GM12878 (cell line): ENCODE results near the gene CIP2A. TPM values are rescaled to one million over a fixed set of nuclear protein-coding genes. Genes with fewer than 3 reads are reported as not detected.

ENCODE experiments used
- ATAC-seq: fragments of 200-7000 bp; cut with Tn5 transposase; 3 replicates; pipeline ENCODE4 v1.9.1; 2020; ENCODE audit warnings: mild to moderate bottlenecking, moderate library complexity
- BruUV-seq: library from RNA; stranded (reverse); fragments of 400-500 nt; replicated peaks from 2 replicates; lab custom pipeline; 2021; lab: Mats Ljungman, UMichigan
- CTCF ChIA-PET: fragments of 300-600 bp; sonication (Branson Sonifier 250); formaldehyde crosslinking; extraction: SDS; loops from one replicate; lab custom pipeline; 2021; ENCODE audit warnings: inconsistent platforms; lab: Yijun Ruan, JAX
- POLR2A ChIA-PET: fragments of 350-600 bp; formaldehyde crosslinking; extraction: SDS; loops from one replicate; lab custom pipeline; 2021; ENCODE audit warnings: inconsistent platforms; lab: Charles Lee
- RAD21 ChIA-PET: fragments of 300-600 bp; sonication (Branson Sonifier 250); formaldehyde crosslinking; loops from one replicate; lab custom pipeline; 2023; ENCODE audit warnings: antibody characterized with exemption; ENCODE audit not compliant: unreplicated experiment; lab: Charles Lee
- SMC1A ChIA-PET: fragments of 300-600 bp; sonication (Branson Sonifier 250); formaldehyde crosslinking; loops from one replicate; lab custom pipeline; 2023; ENCODE audit not compliant: unreplicated experiment, uncharacterized antibody; lab: Charles Lee
- DNase-seq: peaks from one replicate; pipeline ENCODE4 v3.0.0-alpha.2; 2011; ENCODE audit warnings: low read depth, low spot score
- FAIRE-seq: peaks from 3 replicates; lab custom pipeline; 2011; peaks lifted over from hg19 to GRCh38; lab: Jason Lieb, UNC
- H2AFZ ChIP-seq: 2 replicates; pipeline ENCODE4 v1.6.0; 2011; ENCODE audit warnings: low read depth, low read length, control low read depth; ENCODE audit not compliant: control insufficient read depth
- H3K27ac ChIP-seq: 2 replicates; pipeline ENCODE4 v1.5.1; 2011; ENCODE audit warnings: control low read depth; ENCODE audit not compliant: control insufficient read depth, insufficient read depth
- H3K27me3 ChIP-seq, 2 experiments: replicated peaks in 1 of 2; 2 replicates each; pipeline versions ENCODE4 v1.6.0 to v1.6.1; 2011; ENCODE audit warnings: low read length in 1 of 2; ENCODE audit not compliant: control insufficient read depth in 2 of 2, insufficient read depth in 2 of 2
- H3K36me3 ChIP-seq, 2 experiments: 2 replicates each; pipeline ENCODE4 v1.5.1; 2011; ENCODE audit warnings: low read length in 1 of 2; ENCODE audit not compliant: control insufficient read depth in 2 of 2, insufficient read depth in 2 of 2
- H3K4me1 ChIP-seq: 2 replicates; pipeline ENCODE4 v1.6.1; 2011; ENCODE audit warnings: mild to moderate bottlenecking, low read length, moderate library complexity, mixed read lengths; ENCODE audit not compliant: control insufficient read depth, insufficient read depth
- H3K4me2 ChIP-seq: 2 replicates; pipeline ENCODE4 v1.6.0; 2011; ENCODE audit warnings: control low read depth; ENCODE audit not compliant: control insufficient read depth, insufficient read depth
- H3K4me3 ChIP-seq: fragments of 200-600 bp; sonication (generic); 2 replicates; pipeline ENCODE4 v1.5.1; 2016
- H3K79me2 ChIP-seq: 2 replicates; pipeline ENCODE4 v1.6.0; 2011; ENCODE audit warnings: low read length; ENCODE audit not compliant: control insufficient read depth, insufficient read depth
- H3K9ac ChIP-seq: 2 replicates; pipeline ENCODE4 v1.8.0; 2011; ENCODE audit warnings: low read length, control low read depth, mixed read lengths; ENCODE audit not compliant: control insufficient read depth, insufficient read depth
- H3K9me3 ChIP-seq: replicated peaks from 3 replicates; pipeline ENCODE4 v1.5.1; 2011; ENCODE audit warnings: mild to moderate bottlenecking, low read length; ENCODE audit not compliant: control insufficient read depth, insufficient read depth
- H4K20me1 ChIP-seq: 2 replicates; pipeline ENCODE4 v1.6.0; 2011; ENCODE audit not compliant: control insufficient read depth, insufficient read depth
- ASH2L ChIP-seq: fragments of 300-600, 200-600 bp; sonication (generic); IDR thresholded peaks from 2 replicates; pipeline ENCODE4 v1.6.1; 2017; ENCODE audit warnings: low read depth, mild to moderate bottlenecking, borderline replicate concordance
- IKZF1 ChIP-seq: fragments of 450-650 bp; conservative IDR thresholded peaks from 2 replicates; pipeline ENCODE4 v1.6.1; 2017; ENCODE audit warnings: antibody characterized with exemption, mild to moderate bottlenecking
- JUNB ChIP-seq: IDR thresholded peaks from 2 replicates; pipeline ENCODE4 v1.6.1; 2016; ENCODE audit warnings: antibody characterized with exemption, mild to moderate bottlenecking
- NR2F1 ChIP-seq: fragments of 450-650 bp; conservative IDR thresholded peaks from 2 replicates; pipeline ENCODE4 v1.6.1; 2017; ENCODE audit warnings: mild to moderate bottlenecking
- PAX8 ChIP-seq: fragments of 450-650 bp; IDR thresholded peaks from 2 replicates; pipeline ENCODE4 v1.6.1; 2017; ENCODE audit warnings: mild to moderate bottlenecking, moderate library complexity
- POU2F2 ChIP-seq: IDR thresholded peaks from 3 replicates; pipeline ENCODE4 v1.6.1; 2011; ENCODE audit warnings: low read depth, mild to moderate bottlenecking, low read length, borderline replicate concordance
- RAD21 ChIP-seq: IDR thresholded peaks from 2 replicates; pipeline ENCODE4 v1.6.1; 2011; ENCODE audit warnings: mild to moderate bottlenecking, low read depth, low read length, moderate library complexity; ENCODE audit not compliant: insufficient read depth
- WGBS: methylation state at CpG from one replicate; pipeline ENCODE4 v1.1.6; 2016; ENCODE audit warnings: low lambda C conversion rate; ENCODE audit not compliant: insufficient replicate concordance, insufficient coverage; ENCODE audit errors: missing lambda C conversion rate; 5-methylcytosine and 5-hydroxymethylcytosine counted together
- in situ Hi-C: fragments of 300-500 bp; cut with MboI; formaldehyde crosslinking; loops from 9 replicates; pipeline ENCODE4 v1.14.3; 2018; ENCODE audit warnings: mixed read lengths
- intact Hi-C: fragments of 100-400 bp; cut with micrococcal nuclease; formaldehyde crosslinking; loops from one replicate; pipeline ENCODE4 v1.14.2; 2022; ENCODE audit not compliant: unreplicated experiment
- polyA plus RNA-seq, 11 experiments: library from polyadenylated mRNA; depleted of rRNA in 4 of 11; unstranded in 6 of 11; stranded (reverse) in 5 of 11; fragments of >200 nt; fragmentation: Nextera tagmentation in 4 of 11; fragmentation: Illumina TruSeq in 1 of 11; extraction: Ambion mirVana in 4 of 11; extraction: Trizol in 1 of 11; gene quantifications; 1 replicate in 1 of 11; 2 replicates in 10 of 11; pipeline versions ENCODE4 v1.2.1 to v1.2.3, GENCODE V29; 2011 to 2016; ENCODE audit warnings: inconsistent platforms in 2 of 11, missing spikeins in 2 of 11, low read depth in 1 of 11
- total RNA-seq, 4 experiments: library from RNA; depleted of rRNA in 3 of 4; stranded (reverse); fragments of >200 nt in 3 of 4; fragmentation: Illumina TruSeq in 1 of 4; extraction: Trizol in 1 of 4; gene quantifications; 2 replicates each; pipeline versions ENCODE4 v1.2.1 to v1.2.3, GENCODE V29; 2013 to 2021
- TF ChIP-seq, protein P1 (sequence below): fragments of 450-650 bp; IDR thresholded peaks from 2 replicates; pipeline ENCODE4 v1.6.1; 2017; ENCODE audit warnings: mild to moderate bottlenecking, moderate library complexity
- TF ChIP-seq, protein P2 (sequence below): fragments of 450-650 bp; IDR thresholded peaks from 2 replicates; pipeline ENCODE4 v1.6.1; 2017; ENCODE audit warnings: borderline replicate concordance
- TF ChIP-seq, protein P3 (sequence below): fragments of 450-650 bp; IDR thresholded peaks from 2 replicates; pipeline ENCODE4 v1.6.1; 2018; ENCODE audit warnings: borderline replicate concordance, mild to moderate bottlenecking; ENCODE audit not compliant: partially characterized antibody

CIP2A gene
- total and polyA plus RNA-seq, 10 of the 15 experiments (the other 5 are each of a cell fraction or from before 2014, with no cell fraction given): 12.5 to 29.7 (median 26.5) TPM

DNA sequence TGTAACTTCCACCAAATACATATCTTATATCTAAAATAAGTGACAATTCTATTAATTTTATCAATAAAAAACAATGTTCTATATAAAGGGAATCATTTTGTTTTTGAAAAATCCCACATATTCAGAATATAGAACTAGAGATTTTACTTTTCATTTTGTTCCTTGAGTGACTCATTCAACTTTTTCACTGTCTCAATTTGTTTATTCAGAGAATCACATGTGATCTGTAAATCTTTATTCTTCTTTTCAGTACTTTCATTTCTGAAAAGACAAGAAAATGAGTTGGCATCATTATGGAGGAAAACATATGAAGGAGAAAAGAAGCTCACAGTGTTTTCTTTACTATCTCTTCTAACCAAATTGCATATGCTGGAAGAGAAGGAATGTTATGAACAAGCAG, 35.0 kb downstream of the CIP2A start (continued):
- TF ChIP-seq, protein P1, sequence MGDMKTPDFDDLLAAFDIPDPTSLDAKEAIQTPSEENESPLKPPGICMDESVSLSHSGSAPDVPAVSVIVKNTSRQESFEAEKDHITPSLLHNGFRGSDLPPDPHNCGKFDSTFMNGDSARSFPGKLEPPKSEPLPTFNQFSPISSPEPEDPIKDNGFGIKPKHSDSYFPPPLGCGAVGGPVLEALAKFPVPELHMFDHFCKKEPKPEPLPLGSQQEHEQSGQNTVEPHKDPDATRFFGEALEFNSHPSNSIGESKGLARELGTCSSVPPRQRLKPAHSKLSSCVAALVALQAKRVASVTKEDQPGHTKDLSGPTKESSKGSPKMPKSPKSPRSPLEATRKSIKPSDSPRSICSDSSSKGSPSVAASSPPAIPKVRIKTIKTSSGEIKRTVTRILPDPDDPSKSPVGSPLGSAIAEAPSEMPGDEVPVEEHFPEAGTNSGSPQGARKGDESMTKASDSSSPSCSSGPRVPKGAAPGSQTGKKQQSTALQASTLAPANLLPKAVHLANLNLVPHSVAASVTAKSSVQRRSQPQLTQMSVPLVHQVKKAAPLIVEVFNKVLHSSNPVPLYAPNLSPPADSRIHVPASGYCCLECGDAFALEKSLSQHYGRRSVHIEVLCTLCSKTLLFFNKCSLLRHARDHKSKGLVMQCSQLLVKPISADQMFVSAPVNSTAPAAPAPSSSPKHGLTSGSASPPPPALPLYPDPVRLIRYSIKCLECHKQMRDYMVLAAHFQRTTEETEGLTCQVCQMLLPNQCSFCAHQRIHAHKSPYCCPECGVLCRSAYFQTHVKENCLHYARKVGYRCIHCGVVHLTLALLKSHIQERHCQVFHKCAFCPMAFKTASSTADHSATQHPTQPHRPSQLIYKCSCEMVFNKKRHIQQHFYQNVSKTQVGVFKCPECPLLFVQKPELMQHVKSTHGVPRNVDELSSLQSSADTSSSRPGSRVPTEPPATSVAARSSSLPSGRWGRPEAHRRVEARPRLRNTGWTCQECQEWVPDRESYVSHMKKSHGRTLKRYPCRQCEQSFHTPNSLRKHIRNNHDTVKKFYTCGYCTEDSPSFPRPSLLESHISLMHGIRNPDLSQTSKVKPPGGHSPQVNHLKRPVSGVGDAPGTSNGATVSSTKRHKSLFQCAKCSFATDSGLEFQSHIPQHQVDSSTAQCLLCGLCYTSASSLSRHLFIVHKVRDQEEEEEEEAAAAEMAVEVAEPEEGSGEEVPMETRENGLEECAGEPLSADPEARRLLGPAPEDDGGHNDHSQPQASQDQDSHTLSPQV: no peak
- TF ChIP-seq NR2F1 (no peak), POU2F2 (no peak)

DNA sequence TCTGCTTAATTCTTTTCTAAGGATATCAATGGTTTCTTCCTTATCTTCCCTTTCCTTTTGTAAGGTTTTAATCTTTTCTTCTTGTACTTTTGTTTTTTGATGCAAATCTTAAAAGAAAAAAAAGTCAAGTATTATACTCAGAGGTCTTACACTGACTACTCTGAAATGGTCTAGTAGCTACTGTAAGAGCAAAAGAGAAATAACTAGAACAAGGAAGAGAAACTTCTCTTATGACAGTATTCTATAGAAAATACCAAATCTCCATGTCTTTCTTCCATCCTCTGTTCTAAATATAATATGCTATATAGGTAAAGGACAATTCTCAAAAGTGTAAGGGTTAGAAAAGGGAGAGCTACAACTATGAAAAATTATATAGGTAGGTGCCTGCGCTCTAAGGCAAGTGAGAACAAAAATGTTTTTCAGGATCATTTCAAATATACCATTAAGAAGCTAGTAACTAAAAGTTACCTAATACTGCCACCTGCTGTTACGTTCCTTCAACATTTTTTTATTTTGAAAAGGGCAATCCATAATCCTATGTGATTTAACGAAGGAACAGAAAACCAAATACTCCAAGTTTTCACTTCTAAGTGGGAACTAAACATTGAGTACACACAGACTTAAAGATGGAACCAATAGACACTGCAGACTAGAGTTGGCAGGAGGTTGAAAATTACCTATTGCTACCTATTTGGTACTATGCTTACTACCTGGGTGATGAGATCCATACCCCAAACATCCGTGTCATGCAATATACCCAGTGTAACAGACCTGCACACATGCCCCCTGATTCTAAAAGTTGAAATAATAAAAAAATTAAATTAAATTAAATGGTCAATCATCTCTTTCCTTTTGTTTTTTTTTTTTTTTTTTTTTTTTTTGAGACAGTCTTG, 36.7 kb downstream of the CIP2A start:
- no peaks in the 10 kb centered on the region for H3K27me3 ChIP-seq
- SMC1A ChIA-PET: interaction anchor here (0.6 to 5.6 kb wide), 21 partner anchors 9 to 147 kb away, joined by 3 to 98 read pairs (median 5); partner anchors contain the start of genes CIP2A, DZIP3 and MYH15
- peaks cover 0 to 17% of the 10 kb centered on the region in 2 experiments; a peak in 3 of 4 replicates for H3K36me3 ChIP-seq
- H3K9me3 ChIP-seq: no peaks in the 10 kb centered on the region
- FAIRE-seq (peak; percentile 56), ATAC-seq (peak; percentile 71), DNase-seq (no peak)
- RAD21 ChIA-PET: interaction anchor here (0.6 to 4.0 kb wide), 13 partner anchors 9 to 1316 kb away, joined by 3 to 50 read pairs (median 6); no protein-coding TSS in a partner anchor
- in situ Hi-C loops (loop anchor here (10.0 kb wide), 1 partner anchor 58 kb away; no protein-coding TSS in a partner anchor), intact Hi-C loops (loop anchor here (1.0 kb wide), 1 partner anchor 63 kb away; no protein-coding TSS in a partner anchor)
- no peaks in the 10 kb centered on the region for H3K4me1 ChIP-seq
- no peaks in the 10 kb centered on the region for H4K20me1 ChIP-seq
- no peak overlapping the region for H3K9ac ChIP-seq
- H3K27ac ChIP-seq: no peak overlapping the region
- 58% methylated on average over 4 of the region's 4 CpGs for WGBS
- no peak overlapping the region for H2AFZ ChIP-seq
- no TSS peak for BruUV-seq
- POLR2A ChIA-PET: interaction anchor here (0.6 to 0.8 kb wide), 2 partner anchors 27 to 55 kb away, joined by 3 to 4 read pairs; no protein-coding TSS in a partner anchor
- no peak overlapping the region for H3K4me3 ChIP-seq
- CTCF ChIA-PET: interaction anchor here (0.6 to 7.1 kb wide), 36 partner anchors 7 to 892 kb away, joined by 3 to 113 read pairs (median 5); partner anchors contain the start of genes CIP2A and DZIP3
- no peak overlapping the region for H3K4me2 ChIP-seq
- no peaks in the 10 kb centered on the region for H3K79me2 ChIP-seq
- peak; percentile 63 for TF ChIP-seq RAD21
- TF ChIP-seq IKZF1: no peak
- TF ChIP-seq, protein P2, sequence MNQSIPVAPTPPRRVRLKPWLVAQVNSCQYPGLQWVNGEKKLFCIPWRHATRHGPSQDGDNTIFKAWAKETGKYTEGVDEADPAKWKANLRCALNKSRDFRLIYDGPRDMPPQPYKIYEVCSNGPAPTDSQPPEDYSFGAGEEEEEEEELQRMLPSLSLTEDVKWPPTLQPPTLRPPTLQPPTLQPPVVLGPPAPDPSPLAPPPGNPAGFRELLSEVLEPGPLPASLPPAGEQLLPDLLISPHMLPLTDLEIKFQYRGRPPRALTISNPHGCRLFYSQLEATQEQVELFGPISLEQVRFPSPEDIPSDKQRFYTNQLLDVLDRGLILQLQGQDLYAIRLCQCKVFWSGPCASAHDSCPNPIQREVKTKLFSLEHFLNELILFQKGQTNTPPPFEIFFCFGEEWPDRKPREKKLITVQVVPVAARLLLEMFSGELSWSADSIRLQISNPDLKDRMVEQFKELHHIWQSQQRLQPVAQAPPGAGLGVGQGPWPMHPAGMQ: no peak
- TF ChIP-seq PAX8: no peak
- TF ChIP-seq, protein P3, sequence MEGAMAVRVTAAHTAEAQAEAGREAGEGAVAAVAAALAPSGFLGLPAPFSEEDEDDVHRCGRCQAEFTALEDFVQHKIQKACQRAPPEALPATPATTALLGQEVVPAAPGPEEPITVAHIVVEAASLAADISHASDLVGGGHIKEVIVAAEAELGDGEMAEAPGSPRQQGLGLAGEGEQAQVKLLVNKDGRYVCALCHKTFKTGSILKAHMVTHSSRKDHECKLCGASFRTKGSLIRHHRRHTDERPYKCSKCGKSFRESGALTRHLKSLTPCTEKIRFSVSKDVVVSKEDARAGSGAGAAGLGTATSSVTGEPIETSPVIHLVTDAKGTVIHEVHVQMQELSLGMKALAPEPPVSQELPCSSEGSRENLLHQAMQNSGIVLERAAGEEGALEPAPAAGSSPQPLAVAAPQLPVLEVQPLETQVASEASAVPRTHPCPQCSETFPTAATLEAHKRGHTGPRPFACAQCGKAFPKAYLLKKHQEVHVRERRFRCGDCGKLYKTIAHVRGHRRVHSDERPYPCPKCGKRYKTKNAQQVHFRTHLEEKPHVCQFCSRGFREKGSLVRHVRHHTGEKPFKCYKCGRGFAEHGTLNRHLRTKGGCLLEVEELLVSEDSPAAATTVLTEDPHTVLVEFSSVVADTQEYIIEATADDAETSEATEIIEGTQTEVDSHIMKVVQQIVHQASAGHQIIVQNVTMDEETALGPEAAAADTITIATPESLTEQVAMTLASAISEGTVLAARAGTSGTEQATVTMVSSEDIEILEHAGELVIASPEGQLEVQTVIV: no peak
- 0 out of 2 replicates have a peak, but pooled peaks have one; percentile 19 for TF ChIP-seq JUNB
- TF ChIP-seq ASH2L: no peak
